Fibroblast of the aortic adventitia (primary cell): ENCODE data around the gene VCL. TPM values are rescaled to one million over a fixed set of nuclear protein-coding genes. Genes with fewer than 3 reads are reported as not detected.

ENCODE experiments used
- DNase-seq: peaks from one replicate; pipeline ENCODE4 v3.0.0-alpha.2; 2010; ENCODE audit warnings: low read depth
- H3K4me3 ChIP-seq: 2 replicates; pipeline ENCODE4 v1.5.1; 2011; ENCODE audit warnings: low read depth, mild to moderate bottlenecking, control low read depth, low read length, moderate library complexity
- CTCF ChIP-seq: IDR thresholded peaks from 2 replicates; pipeline ENCODE4 v1.5.1; 2011; ENCODE audit warnings: mild to moderate bottlenecking, low read length, control low read depth, inconsistent platforms; ENCODE audit not compliant: insufficient read depth
- total RNA-seq: library from RNA; depleted of rRNA; stranded (reverse); fragments of >200 nt; gene quantifications from 2 replicates; pipeline ENCODE4 v1.2.3, GENCODE V29; 2012; ENCODE audit warnings: low replicate concordance

Gene VCL
- total RNA-seq, 1 donor, result 176 TPM

DNA sequence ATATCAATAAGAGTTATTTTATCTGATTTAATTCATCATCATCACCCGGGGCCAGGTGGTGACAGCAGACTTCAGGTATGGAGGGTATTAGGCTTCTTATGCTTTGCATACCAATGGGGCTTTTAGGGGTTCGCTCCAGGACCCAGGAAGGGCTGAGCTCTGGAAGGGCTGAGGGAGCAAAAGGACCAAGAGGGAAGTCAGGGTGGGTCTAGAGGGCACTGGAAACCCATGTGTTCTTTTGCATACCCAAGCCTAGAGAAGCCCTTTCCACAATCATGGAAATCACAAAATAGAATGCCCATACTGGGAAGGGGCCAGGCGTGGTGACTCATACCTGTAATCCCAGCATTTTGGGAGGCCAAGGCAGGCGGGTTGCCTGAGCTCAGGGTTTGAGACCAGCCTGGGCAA, 30.9 kb upstream of the VCL start:
- DNase-seq, result no peak

DNA sequence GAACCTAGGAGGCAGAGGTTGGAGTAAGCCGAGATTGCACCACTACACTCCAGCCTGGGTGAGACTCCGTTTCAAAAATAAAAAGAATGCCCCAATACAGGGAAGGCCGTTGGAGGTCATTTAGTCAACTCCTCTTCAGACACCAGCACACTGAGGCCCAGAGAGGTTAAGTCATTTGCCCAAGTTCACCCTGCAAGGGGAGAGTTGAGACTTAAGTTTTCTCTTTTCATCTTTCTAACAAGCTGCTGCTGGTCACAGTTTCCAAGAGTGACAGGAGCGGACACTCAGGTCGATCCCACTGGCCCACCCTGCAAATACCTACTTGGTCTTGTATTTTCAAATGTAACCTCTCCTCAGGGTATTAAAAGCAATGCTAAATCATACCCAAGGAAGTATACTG, 30.4 kb upstream of the VCL start:
- DNase-seq, result no peak
- H3K4me3 ChIP-seq, result no peak overlapping the region
- no peak for TF ChIP-seq CTCF

More for the DNA sequence above, 30.9 kb upstream of the VCL start:
- TF ChIP-seq CTCF, result no peak
- H3K4me3 ChIP-seq, result no peak overlapping the region

GRCh38 chr10:73968098-73968521, 29.8 kb upstream of the VCL start:
- DNase-seq, result no peak
- no peak overlapping the region for H3K4me3 ChIP-seq
- no peak for TF ChIP-seq CTCF

GRCh38 chr10:73969224-73969841, 28.6 kb upstream of the VCL start:
- TF ChIP-seq CTCF, result no peak

GRCh38 chr10:73970845-73971244, 27.1 kb upstream of the VCL start:
- no peak for DNase-seq
- no peak overlapping the region for H3K4me3 ChIP-seq
- no peak for TF ChIP-seq CTCF

More at GRCh38 chr10:73969224-73969841, 28.6 kb upstream of the VCL start:
- DNase-seq, result no peak
- H3K4me3 ChIP-seq, result no peak overlapping the region

- no peak for DNase-seq
- TF ChIP-seq CTCF, result no peak
Measured at GRCh38 chr10:73971636-73972354, 26.1 kb upstream of the VCL start.

GRCh38 chr10:73973427-73973826, 24.5 kb upstream of the VCL start:
- TF ChIP-seq CTCF, result no peak
- H3K4me3 ChIP-seq, result no peak overlapping the region
- DNase-seq, result no peak

More at GRCh38 chr10:73971636-73972354, 26.1 kb upstream of the VCL start:
- no peak overlapping the region for H3K4me3 ChIP-seq
